Activated CD4-positive, alpha-beta T cell treated with anti-CD3 and anti-CD28 coated beads, Interleukin-2, Interleukin-4, amounts not matched to agents 100 ng/mL and 50 ng/mL, durations not matched to agents 16 hours and 8 hours (primary cell): Measurements from ENCODE around the gene PPA1.
A peak's percentile ranks its signal among the peaks of the same experiment; 100 is the strongest.
"Not testable (repeated sequence)": the region's sequence is repeated elsewhere in the genome, so short reads cannot be mapped to it uniquely, and the experiment has no call there.

Source experiments
- DNase-seq: peaks from one replicate; pipeline ENCODE4 v3.0.0-alpha.2; 2020; ENCODE audit warnings: low spot score

Gene PPA1

DNA sequence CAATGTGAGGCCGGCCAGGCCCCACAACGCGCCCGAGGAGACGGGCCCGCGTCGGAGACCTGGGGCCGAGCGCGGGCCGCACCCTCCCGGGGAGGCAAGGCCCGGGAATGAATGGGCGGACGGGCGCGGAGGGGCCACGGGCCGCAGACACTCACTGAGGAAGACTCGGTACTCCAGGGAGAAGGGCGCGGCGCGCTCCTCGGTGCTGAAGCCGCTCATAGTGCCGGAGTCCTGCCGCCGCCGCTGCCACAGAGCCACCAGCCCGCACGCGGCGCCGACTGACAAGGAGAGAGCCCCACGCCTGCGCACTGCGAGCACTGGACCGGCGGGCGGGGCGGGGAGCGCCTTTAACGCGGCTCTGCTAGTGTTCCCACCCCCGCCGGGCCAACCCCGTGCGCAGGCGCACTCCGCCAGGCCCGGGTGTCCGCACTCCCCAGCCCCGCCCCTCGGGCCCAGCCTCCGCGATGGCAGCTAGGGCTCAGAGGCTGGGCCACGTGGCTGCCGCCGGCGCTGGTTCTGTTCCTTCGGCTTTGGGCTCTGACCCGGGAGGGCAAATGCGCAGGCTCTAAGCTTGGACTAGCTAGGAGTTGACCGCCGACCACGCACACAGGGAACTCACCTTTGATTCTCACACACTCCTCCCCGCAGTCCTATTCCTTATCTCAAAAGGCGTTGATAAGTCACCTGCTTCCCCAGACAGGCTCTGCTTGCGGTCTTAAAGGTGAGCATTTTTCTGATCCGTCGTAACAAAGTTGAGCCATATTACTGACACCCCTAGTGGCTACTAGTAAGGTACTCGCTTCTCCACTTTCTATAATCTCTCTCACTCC lies at the start of gene PPA1:
TSS of gene PPA1 (minus strand) at position 321 of the 830 bp plus-strand sequence. CDS start at position 219, 102 bp downstream.
- peak; percentile 99 for DNase-seq

DNA sequence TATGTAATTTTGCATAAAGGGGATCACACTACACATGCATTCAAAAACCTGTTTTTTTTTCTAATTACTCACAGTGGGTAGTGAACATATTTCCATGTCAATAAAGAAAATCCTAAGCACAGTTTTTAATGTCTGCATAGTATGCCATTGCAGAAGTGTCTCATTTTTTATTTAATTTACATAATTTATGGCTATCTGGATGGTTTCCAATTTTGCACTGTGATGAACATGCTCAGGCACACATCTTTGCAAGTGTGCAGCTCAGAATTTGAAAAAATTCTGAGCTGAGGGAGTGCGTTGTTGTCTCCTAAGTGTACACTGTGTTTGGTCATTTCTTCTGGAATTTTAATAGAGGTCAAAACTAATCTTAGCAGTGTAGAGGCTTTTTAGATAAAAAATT lies 48.4 kb upstream of the PPA1 start:
- no peak for DNase-seq

DNA sequence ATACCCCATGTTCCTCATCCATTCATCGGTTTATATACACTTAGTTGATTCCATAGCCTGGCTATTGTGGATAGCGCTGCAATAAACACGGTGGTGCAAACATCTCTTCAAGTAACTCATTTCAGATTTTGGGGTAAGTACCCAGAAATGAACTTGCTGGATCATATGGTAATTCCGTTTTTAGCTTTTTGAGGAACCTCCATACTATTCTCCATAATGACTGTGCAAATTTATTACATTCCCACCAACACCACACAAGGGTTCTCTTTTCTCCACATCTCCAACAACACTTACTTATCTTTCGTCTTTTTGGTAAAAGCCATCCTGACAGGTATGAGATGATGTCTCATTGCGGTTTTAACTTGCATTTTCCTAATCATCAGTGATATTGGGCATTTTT lies 46.9 kb upstream of the PPA1 start:
- DNase-seq, result no peak

DNA sequence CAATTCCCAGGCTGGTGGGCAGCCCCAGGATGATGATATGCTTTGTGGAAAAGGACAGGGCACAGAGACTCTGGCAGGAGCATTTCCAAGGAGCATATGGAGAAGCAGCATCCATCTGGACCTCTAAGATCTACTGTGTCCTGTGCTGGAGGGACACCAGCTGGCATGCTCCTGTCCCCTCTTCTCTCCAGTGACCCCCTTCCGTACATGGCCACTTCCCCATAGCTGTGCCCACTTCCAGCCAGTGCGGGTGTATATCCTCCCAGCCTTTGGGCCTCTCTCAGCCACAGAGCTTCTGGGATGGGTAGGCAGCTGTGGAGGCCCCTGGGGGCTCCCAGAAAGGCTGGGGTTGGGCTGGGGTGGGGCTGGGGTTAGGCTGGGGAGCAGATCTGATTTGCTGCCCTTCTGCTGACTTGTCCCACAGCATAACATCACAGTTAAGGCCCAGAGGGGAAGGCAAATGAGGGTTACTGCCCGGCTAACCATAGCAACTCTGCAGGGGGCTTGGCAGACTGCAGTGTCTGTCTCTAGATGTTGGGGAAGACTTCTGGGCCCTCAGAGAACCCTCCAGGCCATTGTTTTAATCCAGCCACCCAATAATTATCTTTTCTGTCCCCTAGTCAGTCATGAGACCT lies 44.3 kb upstream of the PPA1 start:
- DNase-seq, result no peak

DNA sequence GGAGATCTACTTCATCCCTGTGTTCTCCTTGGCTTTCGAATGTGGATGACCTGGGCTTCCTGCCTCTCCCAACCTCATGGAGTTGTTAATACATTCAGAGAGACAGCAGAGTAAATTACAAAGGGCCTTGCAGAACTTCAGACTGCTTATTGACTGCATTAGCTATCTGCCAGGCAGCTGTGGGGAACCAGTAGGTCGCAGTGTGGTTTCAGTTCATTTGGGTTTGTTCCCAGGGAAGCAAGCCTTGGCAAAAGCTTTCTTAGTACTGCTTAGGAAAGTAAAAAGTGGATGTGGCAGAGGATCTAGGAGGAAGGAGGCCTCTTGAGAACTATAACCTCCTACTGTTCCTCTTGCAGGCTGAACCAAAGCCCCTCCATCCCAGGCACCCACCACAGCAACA lies 41.4 kb upstream of the PPA1 start:
- no peak for DNase-seq

DNA sequence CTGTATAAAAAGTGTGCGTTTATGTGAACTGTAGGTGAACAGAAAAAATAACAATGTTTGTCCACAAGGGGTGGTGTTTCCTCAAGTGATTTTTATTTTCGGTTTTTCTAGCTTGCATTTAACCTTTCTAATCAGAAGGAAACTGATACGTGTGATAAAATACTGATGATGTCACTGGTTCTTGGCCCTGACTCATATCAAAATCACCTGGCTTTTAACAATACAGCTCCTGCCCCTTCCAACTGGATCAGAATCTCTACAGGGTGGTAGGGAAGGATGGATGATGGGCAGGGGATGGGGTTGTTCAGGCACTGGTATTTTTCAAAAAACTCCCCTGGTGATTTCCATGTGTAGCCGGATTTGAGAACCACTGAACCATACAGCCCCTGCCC lies 39.7 kb upstream of the PPA1 start:
- DNase-seq, result peak; percentile 62

DNA sequence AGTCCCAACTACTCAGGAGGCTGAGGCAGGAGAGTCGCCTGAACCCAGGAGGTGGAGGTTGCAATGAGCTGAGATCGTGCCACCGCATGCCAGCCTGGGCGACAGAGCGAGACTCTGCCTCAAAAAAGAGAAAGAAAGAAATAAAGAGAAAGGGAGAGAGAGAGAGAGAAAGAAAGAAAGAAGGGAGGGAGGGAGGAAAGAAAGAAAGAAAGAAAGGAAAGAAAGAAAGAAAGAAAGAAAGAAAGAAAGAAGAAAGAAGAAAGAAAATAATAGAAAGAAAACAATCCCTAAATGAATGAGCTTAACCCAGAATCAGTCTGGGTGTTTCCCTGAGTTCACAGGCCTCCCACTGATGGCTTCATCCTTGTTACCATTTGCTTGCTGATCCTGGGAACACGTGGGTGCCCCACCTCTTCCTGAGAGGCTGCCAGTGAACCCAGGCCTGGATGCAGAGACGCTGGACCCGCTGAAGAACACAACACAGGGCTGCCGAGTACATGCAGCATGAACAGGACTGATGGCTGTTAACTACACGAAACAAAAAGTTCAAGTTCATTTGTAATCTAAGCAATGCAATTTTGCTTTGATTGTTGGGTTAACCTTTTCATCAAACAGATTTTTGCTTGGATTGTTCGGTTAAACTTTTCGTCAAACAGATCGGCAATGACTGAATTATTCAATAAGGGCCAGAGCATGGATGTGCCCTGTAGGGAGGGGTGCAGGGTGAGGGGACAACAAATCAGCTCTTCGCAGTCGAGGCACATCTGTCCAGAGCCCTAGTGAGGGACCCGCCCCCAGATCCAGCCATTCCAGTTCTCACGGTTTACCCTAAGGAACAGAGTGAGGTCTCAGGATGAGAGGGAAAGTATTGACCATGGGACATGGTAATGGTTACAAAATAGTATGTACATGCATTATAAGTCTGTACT lies 39.0 kb upstream of the PPA1 start:
- DNase-seq, result no peak

DNA sequence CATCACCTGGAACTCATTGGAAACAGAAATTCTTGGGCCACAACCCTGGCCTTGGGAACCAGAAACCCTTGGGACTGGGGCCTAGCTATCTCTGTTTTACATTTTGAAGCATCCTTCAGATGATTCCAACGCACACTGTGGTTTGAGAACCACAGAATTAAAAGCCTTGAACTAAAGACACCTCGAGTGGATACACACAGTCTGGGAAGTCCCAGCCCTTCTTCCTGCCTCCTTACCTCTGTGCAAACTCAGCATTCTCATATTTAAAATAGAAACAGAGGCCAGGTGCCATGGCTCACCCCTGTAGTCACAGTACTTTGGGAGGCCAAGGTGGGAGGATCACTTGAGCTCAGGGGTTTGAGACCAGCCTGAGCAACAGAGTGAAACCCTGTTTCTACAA lies 37.7 kb upstream of the PPA1 start:
- DNase-seq, result peak; percentile 7

DNA sequence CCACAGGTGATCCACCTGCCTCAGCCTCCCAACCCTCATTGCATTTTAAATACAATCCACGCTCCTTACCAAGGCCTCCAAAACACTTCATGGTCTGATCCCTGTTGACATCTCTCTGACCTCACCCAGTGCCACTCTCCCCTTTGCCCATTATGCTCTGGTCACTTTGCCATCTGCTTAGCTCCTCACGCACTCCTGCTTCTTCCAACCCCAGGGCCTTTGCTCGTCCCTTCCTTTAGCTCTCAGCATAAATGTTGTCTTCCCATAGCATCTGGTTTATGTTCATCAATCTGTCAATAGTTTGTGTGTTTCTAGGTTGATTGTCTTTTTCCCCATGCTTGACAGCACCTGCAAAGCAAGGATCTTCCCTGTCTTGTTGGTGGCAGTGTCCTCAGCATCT lies 36.5 kb upstream of the PPA1 start:
- no peak for DNase-seq

DNA sequence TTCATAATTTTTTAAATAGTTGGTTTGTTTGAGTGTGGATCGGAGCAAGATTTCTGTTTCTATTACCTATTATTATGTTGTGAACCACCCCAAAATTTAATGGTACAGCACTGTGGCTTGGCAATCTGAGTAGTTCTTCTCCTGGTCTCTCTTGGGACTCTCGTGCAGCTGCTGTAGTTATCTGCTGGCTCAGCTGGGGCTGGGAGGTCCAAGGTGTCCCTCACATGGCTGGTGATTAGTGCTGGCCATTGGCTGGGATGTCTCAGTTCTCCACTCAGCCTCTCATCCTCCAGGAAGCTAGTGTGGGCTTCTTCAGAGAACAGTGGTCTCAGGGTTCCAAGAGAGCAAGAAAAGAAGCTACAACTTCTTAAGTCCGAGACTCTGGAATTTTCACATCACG lies 35.1 kb upstream of the PPA1 start:
- DNase-seq, result no peak

DNA sequence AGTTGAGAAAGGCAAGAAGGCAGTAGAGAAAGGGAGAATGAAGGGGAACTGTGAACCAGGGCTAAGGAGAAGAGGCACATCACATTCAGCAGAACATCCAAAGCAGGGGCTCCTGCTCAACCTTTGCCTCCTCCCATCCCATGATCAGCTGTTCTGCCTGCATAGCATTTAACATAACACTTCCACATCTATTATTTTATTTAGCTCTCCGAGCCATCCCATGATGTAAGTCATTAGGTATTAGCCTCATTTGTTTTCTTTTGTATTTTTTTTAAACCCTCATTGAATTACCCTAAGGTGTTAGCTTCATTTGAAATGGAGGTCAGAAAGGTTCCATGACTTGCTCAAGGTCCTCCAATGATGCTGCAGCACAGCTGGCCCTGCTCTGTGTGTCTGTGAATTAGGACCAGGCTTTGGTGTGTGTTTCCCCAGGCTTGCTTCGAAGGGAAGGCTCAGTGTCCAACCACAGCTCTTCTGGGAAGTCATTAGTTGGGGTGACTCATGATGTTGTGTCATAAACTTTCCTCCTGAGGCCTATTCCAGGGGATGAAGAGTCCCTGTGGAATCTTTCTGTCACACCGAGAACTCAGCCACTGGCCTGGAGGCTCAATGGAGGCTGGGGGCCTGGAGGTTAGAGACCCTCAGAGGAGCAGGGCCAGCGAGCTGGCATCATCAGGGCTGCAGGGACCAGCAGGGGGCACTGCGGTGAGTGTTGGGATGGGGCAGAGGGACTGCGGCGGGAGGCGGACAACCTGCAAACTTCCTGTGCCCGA lies 34.1 kb upstream of the PPA1 start:
- no peak for DNase-seq

DNA sequence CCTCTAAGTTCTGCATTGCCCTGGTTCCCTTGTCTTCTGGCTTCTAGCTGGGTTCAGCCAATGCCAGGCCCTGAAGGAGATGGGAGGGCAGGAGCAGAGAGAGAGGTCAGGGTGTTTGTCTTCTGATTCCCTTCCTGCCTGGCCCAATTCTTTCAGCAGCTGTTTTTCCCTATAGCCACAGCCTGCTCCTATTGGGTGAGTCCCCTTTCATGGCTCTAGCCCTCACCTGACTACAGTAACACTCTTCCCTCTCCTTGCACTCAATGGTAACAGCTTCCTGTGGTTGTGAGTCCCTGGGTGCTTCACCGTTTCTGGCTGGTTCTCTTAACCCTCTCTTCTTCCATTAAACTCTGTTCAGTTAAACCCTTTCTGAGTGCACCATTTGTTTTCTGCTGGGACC lies 33.5 kb upstream of the PPA1 start:
- no peak for DNase-seq

DNA sequence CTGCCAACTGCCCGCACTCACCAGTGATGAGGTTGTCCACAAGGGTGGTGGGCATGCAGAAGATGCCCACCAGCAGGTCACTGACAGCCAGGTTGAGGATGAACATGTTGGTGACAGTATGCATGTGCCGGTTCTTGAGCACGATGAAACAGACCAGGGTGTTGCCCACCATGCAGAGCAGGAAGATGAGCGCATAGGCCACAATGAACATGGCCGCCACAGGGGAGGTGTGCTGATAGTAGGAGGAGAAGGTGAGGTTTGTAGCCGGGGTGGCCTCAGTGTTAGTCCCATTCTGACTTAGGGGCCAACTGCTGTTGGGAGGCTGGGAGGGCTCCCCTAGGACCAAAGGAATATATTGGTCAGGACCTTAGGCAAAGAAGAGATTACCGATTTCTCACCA lies 32.8 kb upstream of the PPA1 start:
- DNase-seq, result no peak

DNA sequence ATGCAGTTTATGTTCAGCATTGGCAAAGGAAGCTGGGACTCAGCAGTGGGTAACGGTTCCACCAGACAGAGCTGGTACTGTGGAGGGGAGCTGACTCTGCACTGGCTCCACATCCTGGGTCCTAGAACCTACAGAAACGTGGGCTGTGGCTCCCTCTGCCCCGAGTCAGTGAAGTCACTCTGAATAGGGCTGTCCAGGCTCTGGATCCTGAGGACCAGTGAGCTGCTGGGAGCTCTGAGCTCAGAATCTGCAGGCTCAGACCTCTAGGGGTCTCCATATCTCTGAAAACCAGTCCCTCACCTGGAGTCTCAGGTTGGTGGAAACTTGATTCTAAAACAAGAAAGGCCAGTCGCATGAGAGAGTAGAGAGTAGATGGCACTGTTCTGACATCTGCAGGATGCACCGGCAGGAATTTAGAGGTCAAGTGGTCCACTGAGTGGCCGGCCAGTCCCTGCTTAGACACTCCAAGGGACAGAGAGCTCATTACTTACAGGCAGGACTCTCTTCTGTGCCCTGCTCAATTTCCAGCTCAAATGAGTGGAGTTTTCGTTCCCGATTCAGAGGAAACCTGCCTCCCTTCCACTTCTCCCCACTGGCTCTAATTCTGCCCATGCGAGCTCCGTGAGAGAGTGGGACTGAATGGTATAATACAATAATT lies 31.9 kb upstream of the PPA1 start:
- DNase-seq, result no peak

DNA sequence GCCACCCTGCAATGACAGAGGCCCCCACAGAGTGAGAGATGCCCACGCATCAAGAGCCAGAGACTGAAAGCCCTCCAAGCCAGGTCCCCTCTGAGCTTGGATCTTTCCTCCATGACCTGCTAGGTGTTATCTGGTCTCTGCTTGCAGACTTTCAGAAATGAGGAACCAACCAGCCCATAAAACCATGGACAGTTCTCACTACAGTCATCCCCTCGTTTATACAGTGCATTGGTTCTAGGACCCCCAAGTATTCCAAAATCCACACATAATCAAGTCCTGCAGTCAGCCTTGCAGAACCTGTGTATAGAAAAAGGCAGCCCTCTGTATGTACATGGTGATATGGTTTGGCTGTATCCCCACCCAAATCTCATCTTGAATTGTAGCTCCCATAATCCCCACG lies 27.5 kb upstream of the PPA1 start:
- DNase-seq, result no peak

DNA sequence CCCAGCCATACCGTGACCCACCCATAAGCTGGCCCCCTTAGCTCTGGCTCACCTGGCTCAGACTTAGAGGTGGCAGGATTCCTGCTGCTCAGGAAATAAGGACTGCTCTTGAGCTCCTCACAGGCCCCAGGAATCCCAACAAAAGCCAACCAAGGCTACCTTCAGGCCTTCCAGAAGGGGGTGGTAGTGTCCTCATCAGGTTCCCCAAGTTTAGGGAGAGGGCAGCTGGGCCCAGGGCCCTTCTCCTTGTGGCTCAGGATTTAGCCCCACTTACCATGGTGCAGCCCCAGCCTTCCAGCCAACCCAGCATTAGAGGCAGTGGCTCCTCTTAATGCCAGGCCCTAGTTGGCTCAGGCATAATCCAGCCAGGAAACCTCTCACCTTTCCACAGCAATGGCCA lies 27.0 kb upstream of the PPA1 start:
- no peak for DNase-seq

DNA sequence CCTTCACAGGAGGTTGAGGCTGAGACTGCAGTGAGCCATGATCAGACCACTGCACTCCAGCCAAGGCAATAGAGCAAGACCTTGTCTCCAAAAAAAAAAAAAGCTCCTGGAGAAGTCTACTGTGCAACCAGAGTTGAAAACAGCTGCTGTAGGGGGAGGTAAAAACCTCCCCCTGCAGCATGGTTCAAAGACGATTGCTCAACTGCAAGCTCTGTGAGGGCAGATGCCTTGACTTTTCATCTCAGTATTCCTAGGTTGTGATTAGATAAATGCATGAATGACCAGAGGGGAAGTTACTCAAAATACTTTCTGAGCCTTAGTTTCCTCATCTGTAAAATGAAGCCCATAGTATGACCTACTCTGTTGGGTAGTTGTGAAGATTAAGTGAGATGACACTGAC lies 25.0 kb upstream of the PPA1 start:
- DNase-seq, result no peak

DNA sequence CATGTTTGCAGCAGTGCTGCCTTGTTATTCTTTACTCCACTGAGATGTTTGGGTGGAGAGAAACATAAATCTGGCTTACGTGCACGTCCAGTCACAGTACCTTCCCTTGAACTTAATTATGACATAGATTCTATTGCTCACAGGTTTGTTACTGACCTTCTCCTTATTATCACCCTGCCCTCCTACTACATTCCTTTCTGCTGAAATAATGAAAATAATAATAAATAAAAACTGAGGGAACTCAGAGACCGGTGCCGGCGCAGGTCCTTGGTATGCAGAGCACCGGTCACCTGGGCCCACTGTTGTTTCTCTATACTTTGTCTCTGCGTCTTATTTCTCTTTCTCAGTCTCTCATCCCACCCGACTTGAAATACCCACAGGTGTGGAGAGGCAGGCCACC lies 24.6 kb upstream of the PPA1 start:
- DNase-seq, result not testable (repeated sequence)

DNA sequence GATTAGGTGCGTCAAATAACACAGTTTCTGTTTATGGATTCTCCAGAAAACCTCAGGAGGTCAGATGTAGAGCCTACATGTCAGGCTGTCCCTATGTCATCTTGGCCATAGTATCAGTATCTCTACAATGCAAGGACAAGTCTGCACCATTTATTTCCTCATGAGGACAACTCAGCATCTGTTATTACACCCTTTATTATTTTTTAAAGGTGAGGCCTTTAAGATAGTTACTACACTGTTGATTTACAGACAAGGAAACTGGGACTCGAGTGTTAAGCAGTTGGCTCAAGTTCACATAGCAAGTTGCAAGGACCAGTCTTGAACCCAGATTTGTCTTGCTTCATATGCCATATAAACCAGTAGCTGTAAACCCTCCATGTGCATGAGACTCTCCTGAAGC lies 23.2 kb upstream of the PPA1 start:
- DNase-seq, result no peak

DNA sequence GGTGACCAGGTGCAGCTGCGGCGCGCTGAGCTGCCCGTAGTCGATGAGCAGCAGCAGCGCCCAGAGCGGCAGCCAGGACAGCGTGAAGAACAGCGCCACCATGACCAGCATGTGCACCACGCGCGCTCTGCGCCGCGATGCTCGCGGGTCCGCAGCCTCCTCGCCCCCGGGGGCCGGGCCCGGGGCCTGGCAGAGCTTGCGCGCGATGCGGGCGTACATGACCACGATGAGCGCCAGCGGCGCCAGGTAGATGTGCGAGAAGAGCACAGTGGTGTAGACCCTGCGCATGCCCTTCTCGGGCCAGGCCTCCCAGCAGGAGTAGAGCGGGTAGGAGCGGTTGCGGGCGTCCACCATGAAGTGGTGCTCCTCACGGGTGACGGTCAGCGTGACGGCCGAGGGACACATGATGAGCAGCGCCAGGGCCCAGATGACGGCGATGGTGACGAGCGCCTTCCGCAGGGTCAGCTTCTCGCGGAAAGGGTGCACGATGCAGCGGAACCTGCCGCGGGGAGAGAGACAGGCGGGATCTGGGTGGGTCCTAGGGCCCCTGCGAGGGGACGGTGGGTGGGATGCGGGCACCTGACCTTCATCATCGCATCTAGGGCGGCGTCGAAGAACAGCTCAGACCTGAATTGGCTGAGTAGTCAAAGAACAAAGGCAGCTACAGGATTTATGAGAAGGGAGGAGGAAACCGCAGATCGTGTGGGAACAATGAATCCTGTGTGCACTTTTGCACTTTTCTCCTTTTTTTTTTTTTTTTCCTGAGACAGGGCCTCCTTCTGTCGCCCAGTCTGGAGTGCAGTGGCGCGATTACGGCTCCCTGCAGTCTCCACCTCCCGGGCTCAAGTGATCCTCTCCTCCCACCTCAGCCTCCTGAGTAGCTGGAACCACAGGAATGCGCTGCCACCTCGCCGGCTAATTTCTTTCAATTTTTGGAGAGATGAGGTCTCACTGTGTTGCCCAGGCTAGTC lies 22.4 kb upstream of the PPA1 start:
- no peak for DNase-seq
